Activated CD8-positive, alpha-beta memory T cell treated with anti-CD3 and anti-CD28 coated beads for 36 hours (primary cell): ENCODE measurements around the gene ARID5B. TPM values are rescaled to one million over a fixed set of nuclear protein-coding genes. Genes with fewer than 3 reads are reported as not detected.

Source experiments
- CTCF ChIA-PET: fragments of 350-600 bp; sonication (Branson Sonifier 250); formaldehyde crosslinking; loops from one replicate; lab custom pipeline; 2021; ENCODE audit warnings: antibody characterized with exemption; lab: Charles Lee
- POLR2A ChIA-PET: fragments of 350-600 bp; sonication (Branson Sonifier 250); formaldehyde crosslinking; loops from one replicate; lab custom pipeline; 2021; ENCODE audit warnings: antibody characterized with exemption; lab: Charles Lee
- total RNA-seq, 2 experiments: library from RNA; stranded (reverse); gene quantifications; one replicate each; pipeline ENCODE4 v1.2.3, GENCODE V29; 2021

The ARID5B gene
- total RNA-seq, 2 experiments from 2014 or later: 33.1 to 33.4 TPM

DNA sequence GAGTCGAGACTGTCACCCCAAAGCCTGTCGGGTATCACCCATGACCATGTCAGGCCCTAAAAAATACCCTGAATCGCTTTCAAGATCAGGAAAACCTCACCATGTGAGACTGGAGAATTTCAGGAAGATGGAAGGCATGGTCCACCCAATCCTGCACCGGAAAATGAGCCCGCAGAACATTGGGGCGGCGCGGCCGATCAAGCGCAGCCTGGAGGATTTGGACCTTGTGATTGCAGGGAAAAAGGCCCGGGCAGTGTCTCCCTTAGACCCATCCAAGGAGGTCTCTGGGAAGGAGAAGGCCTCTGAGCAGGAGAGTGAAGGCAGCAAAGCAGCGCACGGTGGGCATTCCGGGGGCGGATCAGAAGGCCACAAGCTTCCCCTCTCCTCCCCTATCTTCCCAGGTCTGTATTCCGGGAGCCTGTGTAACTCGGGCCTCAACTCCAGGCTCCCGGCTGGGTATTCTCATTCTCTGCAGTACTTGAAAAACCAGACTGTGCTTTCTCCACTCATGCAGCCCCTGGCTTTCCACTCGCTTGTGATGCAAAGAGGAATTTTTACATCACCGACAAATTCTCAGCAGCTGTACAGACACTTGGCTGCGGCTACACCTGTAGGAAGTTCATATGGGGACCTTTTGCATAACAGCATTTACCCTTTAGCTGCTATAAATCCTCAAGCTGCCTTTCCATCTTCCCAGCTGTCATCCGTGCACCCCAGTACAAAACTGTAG lies 191.0 kb downstream of the ARID5B start:
- ChIA-PET CTCF (no interaction called here), POLR2A (no interaction called here)

DNA sequence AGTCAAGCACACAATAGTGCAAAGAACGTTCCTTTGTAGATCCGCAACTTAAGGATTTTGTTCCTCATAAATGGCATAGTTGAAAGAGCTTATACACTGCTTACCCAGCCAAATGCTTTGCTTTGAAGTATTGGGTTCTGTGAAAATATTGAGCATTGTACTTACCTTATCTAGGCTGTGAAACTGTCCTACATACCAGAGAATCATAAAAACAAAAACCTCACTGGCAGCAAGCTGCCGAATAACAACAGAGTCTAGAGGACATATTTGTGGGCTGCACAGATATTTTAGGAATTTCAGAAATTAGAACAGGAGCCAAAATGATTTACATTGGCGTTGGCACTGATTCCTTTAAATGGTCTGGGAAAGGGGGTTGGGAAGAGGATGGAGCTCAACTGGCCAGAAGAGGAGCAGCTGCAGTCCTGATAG lies 192.4 kb downstream of the ARID5B start:
- ChIA-PET POLR2A (no interaction called here), CTCF (interaction anchor here (0.7 to 1.5 kb wide), 3 partner anchors 171 to 316 kb away, joined by 3 to 4 read pairs (median 3); partner anchors contain the start of gene RTKN2)

DNA sequence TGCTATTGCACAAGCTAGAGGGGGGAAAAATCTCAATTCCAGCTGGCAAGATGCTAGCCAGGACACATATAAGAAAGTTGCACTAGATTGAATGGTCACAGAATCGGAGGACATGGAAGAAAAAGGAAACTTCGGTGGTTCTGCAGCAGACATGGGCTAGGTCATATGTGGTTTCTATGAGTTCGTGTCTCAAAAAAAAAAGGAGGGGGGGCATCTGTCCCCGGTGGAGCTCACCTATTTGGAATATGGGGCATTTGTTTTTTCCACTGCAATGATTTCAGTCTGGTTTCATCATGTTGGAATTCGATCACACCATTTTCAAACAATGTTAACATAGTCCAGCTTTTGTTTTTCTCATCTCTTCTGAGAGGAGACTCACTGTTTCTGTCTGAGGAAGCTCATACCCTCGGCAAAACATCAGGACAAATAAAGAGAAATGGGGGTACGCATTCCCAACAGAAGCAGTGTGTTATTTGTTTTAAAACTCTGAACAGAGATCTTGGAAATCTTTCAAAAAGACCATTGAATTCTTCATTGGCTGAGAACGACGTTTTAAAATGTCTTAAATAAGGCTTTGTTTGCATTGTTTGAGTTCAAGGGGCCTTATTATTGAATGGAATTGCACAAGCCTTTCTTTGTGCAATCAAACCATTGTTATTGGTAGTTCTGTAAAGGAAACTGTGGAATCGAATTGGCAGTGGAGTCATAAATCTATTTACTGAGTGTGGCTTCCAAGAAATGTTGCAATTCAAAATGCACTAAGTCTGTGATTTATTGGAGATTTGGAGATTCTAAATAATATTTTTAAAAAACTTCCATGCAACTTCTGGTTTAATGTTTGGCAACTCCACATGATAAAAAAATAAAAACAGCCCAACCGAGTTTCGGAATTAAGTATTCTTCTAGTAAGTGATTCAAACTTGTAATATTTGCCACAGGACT lies 194.0 kb downstream of the ARID5B start:
- ChIA-PET CTCF (interaction anchor here (0.6 to 1.5 kb wide), 3 partner anchors 161 to 1447 kb away, joined by 3 to 5 read pairs (median 3); no protein-coding TSS in a partner anchor), POLR2A (interaction anchor here (0.5 kb wide), 3 partner anchors 23 to 107 kb away, joined by 3 to 7 read pairs (median 4); no protein-coding TSS in a partner anchor)

DNA sequence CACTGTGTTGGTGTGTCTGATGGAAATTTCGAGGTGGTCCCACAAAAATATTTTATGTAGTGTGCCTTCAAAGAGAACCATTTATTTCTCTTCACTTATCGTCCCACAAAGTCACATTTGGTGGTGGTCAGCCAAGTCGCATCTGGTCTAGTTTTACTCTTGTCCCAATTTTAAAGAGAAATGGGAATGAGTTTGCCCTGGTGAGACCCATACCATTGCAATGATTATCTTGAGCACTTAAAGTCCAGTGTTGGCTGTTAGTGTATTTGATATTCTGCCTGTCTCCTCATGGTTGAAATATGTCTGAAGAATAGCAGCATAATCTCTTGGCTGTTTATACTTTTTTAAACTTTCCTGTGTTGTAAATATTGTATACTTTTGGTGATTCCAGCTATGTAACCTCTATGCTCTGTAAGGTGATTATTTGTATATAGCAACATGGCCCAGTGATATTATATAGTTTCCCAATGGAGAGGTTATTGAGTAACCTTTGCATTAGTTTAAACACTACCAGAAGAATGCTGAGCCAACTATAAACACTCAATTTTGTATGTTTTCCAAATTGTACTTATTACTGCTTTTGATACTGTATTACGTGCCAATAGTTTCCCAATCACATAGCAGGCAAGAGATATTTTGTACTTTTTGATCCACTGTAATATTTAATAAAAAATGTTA lies 194.9 kb downstream of the ARID5B start:
- ChIA-PET POLR2A (no interaction called here), CTCF (no interaction called here)

DNA sequence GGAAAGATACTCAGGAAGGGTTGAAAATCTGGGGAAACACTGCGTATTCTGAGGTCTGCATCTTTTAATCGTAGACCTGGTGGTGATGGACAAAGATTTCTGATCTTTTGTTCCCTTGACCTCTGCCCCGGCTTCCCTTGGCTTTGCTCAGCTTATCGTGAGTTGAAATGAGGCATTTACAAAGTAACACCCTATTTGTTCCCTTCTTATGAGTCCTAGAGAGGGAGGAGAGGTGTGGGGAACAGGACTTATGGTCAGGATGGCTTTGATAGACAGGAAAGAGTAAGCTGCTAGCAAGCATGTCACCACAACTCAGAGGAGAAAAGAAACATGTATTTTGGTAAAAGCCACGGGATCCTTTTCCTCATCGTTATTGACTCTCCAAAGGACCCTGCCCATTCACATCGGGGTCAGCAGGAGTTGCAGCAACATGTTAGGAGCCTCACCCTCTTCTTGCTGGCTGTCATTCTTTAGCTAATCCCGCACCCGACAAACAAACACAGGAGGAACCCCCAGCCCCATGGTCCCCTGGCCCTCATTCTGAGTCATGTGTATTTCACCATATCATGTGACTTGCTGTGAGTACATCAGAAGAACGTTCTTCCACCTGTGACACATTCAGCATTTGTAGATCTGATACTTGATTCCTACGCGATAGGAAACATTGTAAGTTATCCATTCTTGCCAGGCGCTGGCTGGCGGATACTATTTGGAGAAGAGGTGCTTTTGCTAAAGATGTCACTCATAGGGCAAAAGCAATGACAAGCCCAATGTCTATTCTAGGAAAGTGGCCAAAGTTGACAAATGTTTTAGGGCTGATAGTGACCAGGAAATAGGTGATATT lies 197.0 kb downstream of the ARID5B start:
- POLR2A ChIA-PET: interaction anchor here (0.7 kb wide), 1 partner anchor 10 kb away, joined by 4 read pairs; no protein-coding TSS in a partner anchor
- CTCF ChIA-PET: interaction anchor here (0.6 kb wide), 1 partner anchor 9 kb away, joined by 4 read pairs; no protein-coding TSS in a partner anchor

DNA sequence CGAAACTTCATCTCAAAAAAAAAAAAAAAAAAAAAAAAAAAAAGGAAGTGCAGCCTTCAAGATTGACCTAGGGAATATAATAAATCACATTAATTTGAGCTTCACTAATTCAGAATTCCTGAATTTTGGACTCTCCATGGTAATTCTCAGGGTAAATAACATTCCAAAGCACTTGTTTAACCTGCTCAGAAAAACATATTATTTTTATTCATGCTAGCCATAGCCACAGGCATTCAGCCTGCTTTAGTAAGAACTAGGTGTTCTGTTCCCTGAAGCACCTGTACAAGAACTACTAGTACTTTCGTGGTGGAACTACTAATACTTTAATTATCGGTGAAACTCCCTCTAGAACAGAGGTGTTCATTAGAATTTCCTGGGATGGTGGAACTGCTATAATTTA lies 197.8 kb downstream of the ARID5B start:
- CTCF ChIA-PET: interaction anchor here (0.6 to 0.7 kb wide), 2 partner anchors 10 to 1453 kb away, joined by 4 read pairs; no protein-coding TSS in a partner anchor
- POLR2A ChIA-PET: interaction anchor here (0.7 kb wide), 1 partner anchor 11 kb away, joined by 4 read pairs; no protein-coding TSS in a partner anchor

DNA sequence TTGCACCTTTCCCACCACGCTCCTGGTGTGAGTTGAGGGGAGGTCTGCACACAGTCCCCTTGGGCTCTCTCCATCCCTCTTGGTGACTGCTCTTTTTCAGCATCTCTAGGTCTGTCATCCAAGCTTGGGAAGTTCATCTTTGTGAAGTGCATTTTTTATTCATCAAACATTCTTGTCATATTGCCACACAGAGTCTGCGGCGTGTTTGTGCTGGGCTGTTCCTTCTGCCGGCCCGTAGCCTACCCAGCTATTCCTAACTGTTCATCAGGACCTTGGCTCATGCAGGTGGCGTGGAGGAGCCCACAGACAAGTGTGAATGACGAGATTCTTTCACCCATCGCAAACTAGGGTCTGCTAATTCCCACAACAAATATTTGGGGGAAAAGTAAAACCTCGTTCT lies 202.4 kb downstream of the ARID5B start:
- ChIA-PET CTCF (no interaction called here), POLR2A (no interaction called here)

DNA sequence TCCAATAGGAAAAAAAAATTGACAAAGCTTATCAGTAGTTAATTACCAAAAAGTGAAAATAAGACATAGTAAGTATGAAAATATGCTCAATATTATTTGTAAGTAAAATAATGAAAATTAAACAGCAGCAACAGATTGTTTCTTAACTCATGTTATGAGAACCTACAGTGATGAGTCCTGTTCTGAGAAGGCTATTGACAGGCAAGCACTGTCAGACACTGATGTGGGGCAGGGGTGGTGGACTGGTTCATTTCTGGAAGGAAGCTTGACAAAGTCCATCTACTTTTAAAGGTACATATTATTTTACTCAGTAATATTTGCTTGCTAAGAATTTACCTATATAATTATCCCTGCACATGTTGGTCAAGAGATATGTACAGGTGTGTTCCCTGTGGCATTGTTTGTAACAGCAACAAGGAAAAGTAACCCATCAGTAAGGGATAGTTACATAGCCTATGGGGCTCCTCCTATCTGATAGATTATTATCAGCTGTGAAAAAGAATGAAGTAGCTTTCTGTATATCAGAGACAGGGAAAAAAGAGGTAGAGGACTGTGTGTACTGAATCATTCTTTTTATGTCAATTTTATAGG lies 205.5 kb downstream of the ARID5B start:
- ChIA-PET CTCF (interaction anchor here (0.6 kb wide), 1 partner anchor 8 kb away, joined by 3 read pairs; no protein-coding TSS in a partner anchor), POLR2A (no interaction called here)

DNA sequence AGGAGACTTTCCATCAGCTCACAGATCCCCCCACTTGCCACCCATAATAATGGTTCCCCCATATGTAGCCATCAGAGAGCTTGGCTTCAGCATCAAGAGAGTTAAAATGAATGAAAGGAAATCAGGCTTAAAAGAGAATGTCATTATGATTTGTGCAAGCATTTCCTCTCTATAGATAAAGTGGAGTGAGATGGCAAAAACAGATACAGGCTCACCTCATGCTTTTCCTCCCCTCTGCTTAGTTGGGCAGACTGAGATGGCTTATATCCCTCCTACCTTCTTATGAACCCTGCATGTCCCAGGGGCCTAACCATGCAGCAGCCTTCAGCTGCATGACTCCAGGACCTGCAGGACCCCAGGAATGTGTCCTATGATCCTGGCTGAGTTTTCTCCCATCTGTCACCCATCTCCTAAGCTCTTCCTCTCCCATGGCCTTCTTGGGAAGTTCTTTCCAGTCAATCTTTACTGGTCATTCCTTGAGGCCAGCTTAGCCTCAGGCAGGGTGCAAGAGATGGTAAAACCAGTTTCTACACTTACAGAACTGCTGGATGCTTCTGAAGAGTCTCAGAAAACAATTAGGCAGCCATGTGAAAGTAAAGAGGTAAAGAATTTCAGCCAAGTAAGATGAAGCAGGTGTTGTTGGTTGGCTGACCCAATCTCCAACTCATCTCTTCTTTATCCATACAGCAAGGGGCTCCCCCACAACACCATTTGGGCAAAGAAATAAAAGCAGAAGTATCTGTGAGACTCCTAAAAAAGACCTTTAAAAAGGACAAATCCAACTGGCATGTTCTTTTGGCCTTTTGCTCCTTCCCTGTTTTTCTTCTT lies 207.5 kb downstream of the ARID5B start:
- ChIA-PET CTCF (no interaction called here), POLR2A (no interaction called here)

DNA sequence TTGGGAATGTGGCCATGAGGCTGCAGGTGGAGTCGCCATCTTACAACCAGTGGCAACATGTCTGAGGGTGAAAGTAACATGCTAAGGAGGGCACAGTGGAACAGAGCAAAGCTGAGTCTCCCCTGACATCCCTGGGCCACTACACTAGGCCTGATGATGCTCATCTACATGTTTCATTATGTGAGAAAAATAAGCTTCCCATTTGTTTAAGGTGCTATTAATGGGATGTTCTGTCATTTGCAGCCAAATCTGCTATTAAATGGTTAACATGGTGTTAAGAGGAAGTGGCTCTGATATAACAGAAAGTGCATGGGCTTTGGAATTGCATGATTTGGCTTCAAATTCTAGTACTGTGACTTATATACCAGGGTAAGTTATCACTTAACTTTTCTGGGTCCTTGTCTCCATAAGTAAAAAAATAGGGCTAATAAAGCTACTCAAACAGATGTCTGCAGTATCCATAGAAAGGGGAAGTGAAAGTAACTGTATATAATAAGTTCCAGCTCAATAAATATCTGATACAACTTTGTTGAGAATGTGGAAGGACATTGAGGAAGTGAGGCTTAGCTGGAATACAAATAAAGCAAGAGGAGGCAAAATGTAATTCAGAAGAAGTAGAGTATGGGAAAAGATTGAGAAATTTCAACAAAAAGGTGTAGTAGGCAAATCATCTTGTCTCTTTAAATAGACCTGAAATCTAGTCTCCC lies 208.2 kb downstream of the ARID5B start:
- CTCF ChIA-PET: no interaction called here
- POLR2A ChIA-PET: no interaction called here

DNA sequence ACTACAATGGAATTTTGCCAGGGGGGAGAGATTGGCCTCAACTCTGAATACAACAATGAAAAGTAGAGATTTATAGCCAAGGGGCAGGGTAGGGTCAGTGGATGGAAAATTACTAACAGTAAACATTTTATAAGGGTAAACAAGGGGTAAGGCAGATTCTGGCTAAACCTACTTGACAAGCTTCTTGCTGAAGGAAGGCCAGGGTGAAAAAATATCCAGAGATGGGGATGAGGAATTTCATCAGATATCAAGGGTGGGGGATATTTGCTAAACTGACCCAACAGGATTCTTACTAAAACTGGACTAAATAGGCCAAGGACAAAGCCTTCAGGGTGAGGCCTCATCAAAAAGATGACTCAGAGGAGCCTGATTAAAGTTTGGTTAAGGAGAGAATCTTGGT lies 210.8 kb downstream of the ARID5B start:
- POLR2A ChIA-PET: no interaction called here
- CTCF ChIA-PET: no interaction called here

DNA sequence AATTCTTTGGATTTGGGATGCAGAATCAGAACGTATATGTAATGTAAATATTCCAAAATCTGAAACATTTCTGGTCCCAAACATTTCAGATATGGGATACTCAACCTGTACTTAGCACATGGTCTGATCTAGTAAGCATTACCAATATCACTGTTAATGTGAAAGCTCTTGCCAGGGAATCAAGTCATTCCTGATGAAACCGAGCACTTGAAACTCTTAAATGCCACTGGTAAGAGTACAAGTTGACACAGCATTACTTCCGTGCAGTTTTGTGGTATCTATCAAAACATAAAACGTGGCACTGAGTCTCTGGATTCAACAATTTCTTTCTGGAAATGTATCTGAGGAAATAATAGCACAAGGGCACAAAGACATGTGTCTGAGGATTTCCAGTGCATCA lies 211.5 kb downstream of the ARID5B start:
- ChIA-PET POLR2A (no interaction called here), CTCF (no interaction called here)

DNA sequence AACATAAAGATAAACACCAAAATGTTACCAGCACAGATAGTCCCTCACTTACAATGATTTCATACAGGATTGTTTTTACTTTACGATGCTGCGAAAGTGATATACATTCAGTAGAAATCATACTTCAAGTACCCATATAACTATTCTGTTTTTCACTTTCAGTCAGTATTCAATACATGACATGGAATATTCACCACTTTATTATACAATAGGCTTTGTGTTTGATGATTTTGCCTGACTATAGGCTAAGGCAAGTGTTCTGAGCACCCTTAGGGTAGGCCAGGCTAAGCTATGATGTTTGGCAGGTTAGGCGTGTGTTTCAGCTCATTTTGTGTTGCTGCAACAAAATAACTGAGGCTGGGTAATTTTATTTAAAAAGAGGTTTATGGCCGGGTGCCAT lies 212.2 kb downstream of the ARID5B start:
- ChIA-PET POLR2A (interaction anchor here (0.6 kb wide), 1 partner anchor 63 kb away, joined by 4 read pairs; no protein-coding TSS in a partner anchor), CTCF (no interaction called here)

DNA sequence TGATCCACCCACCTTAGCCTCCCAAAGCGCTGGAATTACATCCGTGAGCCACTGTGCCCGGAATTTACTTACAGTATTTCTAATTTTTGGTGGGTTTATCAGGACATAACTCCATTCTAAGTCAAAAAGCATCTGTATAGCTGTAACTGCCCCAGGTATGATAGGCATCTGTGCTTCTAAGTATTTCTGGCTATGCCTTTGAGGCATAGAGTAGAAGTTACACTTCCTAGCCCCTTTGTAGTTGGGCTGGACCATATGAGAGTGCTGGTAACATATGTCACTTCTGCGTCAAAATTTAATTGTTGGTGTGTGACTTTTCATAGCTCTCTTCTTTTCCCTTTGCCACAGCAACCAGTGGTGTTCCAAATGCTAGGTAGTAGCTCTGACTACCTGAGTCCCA lies 213.8 kb downstream of the ARID5B start:
- POLR2A ChIA-PET: no interaction called here
- CTCF ChIA-PET: interaction anchor here (0.6 to 0.7 kb wide), 2 partner anchors 9 to 1021 kb away, joined by 3 read pairs; no protein-coding TSS in a partner anchor

DNA sequence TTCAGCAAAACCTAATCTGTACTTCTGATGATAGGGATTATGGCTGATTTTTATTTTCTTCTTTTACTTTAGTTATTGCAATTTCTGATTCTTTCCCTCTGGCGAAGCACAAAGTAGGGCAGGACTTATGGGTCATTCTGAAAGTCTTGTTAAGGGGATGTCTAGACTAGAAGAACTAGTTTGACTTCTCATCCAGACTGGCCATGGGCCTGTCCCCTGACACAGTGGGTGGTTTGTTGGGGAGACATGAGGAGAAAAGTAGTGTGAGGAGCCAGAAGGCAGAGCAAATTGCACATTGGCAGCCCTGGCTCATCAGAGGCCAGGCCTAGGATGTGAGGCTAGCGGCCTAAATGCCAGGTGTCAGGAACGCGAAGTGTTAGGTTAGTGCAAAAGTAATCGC lies 214.3 kb downstream of the ARID5B start:
- POLR2A ChIA-PET: no interaction called here
- CTCF ChIA-PET: no interaction called here

DNA sequence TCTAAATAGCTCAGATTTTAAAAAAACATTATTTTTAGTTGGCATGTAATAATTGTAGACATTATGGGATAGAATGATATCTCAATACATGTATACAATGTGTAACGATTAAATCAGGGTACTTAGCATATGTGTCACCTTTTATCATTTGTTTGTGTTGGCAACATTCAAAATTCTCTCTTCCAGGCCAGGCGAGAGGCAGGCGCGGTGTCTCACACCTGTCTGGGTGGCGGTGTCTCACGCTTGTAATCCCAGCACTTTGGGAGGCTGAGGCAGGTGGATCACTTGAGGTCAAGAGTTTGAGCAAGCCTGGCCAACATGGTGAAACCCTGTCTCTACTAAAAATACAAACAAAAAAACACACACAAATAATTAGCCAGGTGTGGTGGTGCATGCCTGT lies 215.4 kb downstream of the ARID5B start:
- ChIA-PET CTCF (no interaction called here), POLR2A (no interaction called here)

DNA sequence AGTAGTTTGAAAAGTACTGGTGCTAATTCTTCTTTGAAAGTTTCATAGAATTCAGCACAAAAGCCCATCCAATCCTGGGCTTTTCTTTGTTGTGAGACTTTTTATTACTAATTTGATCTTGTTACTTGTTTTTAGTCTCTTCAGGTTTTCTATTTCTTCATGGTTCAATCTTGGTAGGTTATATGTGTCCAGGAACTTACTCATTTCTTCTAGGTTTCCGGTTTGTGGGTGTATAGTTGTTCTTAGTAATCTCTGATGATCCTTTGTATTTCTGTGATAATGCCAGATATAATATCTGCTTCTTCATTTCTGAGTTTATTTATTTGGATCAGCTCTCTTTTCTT lies 219.7 kb downstream of the ARID5B start:
- ChIA-PET CTCF (no interaction called here), POLR2A (no interaction called here)
